GM12878 (cell line): ENCODE results near the gene NMUR1.

ENCODE experiments used
- CBX3 ChIP-seq: fragments of 200-600 bp; sonication (generic); IDR thresholded peaks from 2 replicates; pipeline ENCODE4 v1.6.1; 2016; ENCODE audit warnings: low read depth, borderline replicate concordance
- CEBPB ChIP-seq, 2 experiments: fragments of 150-350 bp in 1 of 2; IDR thresholded peaks; 2 replicates each; pipeline ENCODE4 v1.6.1; 2012 to 2014; ENCODE audit warnings: low read depth in 2 of 2, low read length in 2 of 2, borderline replicate concordance in 1 of 2, inconsistent platforms in 1 of 2
- CTCF ChIP-seq, 3 experiments: IDR thresholded peaks in 2 of 3; conservative IDR thresholded peaks in 1 of 3; 2 replicates each; pipeline ENCODE4 v1.5.1; 2011; ENCODE audit warnings: low read depth in 3 of 3, low read length in 3 of 3, mild to moderate bottlenecking in 3 of 3, control low read depth in 2 of 3, moderate library complexity in 2 of 3, inconsistent platforms in 1 of 3, mixed read lengths in 1 of 3; ENCODE audit not compliant: control insufficient read depth in 2 of 3, insufficient read depth in 1 of 3; ENCODE audit errors: extremely low read depth in 1 of 3
- ESRRA ChIP-seq: IDR thresholded peaks from 2 replicates; pipeline ENCODE4 v1.6.1; 2012; ENCODE audit warnings: mild to moderate bottlenecking, low read length, improper control_type of control experiment
- JUND ChIP-seq: IDR thresholded peaks from 2 replicates; pipeline ENCODE4 v1.6.1; 2012; ENCODE audit warnings: low read depth, mild to moderate bottlenecking, low read length, improper control_type of control experiment, moderate library complexity
- KAT2A ChIP-seq: conservative IDR thresholded peaks from 2 replicates; pipeline ENCODE4 v1.6.1; 2011; ENCODE audit warnings: low read depth, low read length; ENCODE audit not compliant: control insufficient read depth
- POLR2A ChIP-seq: IDR thresholded peaks from 2 replicates; pipeline ENCODE4 v1.6.1; 2011; ENCODE audit warnings: low read depth, mild to moderate bottlenecking, low read length
- RFX5 ChIP-seq: IDR thresholded peaks from 2 replicates; pipeline ENCODE4 v1.6.1; 2011; ENCODE audit warnings: low read depth, low read length, improper control_type of control experiment
- SIN3A ChIP-seq: IDR thresholded peaks from 2 replicates; pipeline ENCODE4 v1.6.1; 2012; ENCODE audit warnings: low read depth, low read length, improper control_type of control experiment
- SUPT20H ChIP-seq: IDR thresholded peaks from 2 replicates; pipeline ENCODE4 v1.6.1; 2011; ENCODE audit warnings: low read depth, mild to moderate bottlenecking, low read length, moderate library complexity, borderline replicate concordance; ENCODE audit not compliant: control insufficient read depth
- USF2 ChIP-seq: IDR thresholded peaks from 2 replicates; pipeline ENCODE4 v1.6.1; 2011; ENCODE audit warnings: low read depth, low read length, improper control_type of control experiment, borderline replicate concordance
- YY1 ChIP-seq: IDR thresholded peaks from 2 replicates; pipeline ENCODE4 v1.6.1; 2011; ENCODE audit warnings: low read depth, mild to moderate bottlenecking, low read length
- TF ChIP-seq, protein P1 (sequence below): fragments of 450-650 bp; IDR thresholded peaks from 2 replicates; pipeline ENCODE4 v1.6.1; 2017; ENCODE audit warnings: antibody characterized with exemption, mild to moderate bottlenecking, moderate library complexity

GRCh38 chr2:231497651-231498050 is 32.6 kb downstream of the NMUR1 start:
- TF ChIP-seq CTCF (IDR thresholded peaks at IDR 0.05 in 2 of 3, conservative IDR thresholded peaks at IDR 0.05 in 1 of 3; ENCODE audit: control insufficient read depth in 2 of 3, extremely low read depth in 1 of 3, insufficient read depth in 1 of 3, low read depth in 3 of 3, low read length in 3 of 3) (no peak), USF2 (no peak), RFX5 (no peak), JUND (no peak), POLR2A (no peak), YY1 (no peak), KAT2A (no peak), ESRRA (no peak), CEBPB (IDR thresholded peaks at IDR 0.05; ENCODE audit: borderline replicate concordance in 1 of 2, low read depth in 2 of 2, low read length in 2 of 2) (no peak), SUPT20H (no peak), CBX3 (no peak), SIN3A (no peak)
- TF ChIP-seq, protein P1, sequence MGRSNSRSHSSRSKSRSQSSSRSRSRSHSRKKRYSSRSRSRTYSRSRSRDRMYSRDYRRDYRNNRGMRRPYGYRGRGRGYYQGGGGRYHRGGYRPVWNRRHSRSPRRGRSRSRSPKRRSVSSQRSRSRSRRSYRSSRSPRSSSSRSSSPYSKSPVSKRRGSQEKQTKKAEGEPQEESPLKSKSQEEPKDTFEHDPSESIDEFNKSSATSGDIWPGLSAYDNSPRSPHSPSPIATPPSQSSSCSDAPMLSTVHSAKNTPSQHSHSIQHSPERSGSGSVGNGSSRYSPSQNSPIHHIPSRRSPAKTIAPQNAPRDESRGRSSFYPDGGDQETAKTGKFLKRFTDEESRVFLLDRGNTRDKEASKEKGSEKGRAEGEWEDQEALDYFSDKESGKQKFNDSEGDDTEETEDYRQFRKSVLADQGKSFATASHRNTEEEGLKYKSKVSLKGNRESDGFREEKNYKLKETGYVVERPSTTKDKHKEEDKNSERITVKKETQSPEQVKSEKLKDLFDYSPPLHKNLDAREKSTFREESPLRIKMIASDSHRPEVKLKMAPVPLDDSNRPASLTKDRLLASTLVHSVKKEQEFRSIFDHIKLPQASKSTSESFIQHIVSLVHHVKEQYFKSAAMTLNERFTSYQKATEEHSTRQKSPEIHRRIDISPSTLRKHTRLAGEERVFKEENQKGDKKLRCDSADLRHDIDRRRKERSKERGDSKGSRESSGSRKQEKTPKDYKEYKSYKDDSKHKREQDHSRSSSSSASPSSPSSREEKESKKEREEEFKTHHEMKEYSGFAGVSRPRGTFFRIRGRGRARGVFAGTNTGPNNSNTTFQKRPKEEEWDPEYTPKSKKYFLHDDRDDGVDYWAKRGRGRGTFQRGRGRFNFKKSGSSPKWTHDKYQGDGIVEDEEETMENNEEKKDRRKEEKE = no peak
